Stimulated activated CD8-positive, alpha-beta memory T cell treated with anti-CD3 and anti-CD28 coated beads, Interleukin-15, amount 100 ng/mL, for 48 hours (primary cell): ENCODE measurements around the gene ZNF641.
"Not testable (repeated sequence)": the region's sequence is repeated elsewhere in the genome, so short reads cannot be mapped to it uniquely, and the experiment has no call there.

Source experiments
- DNase-seq, 2 donors: peaks; one replicate each; pipeline ENCODE4 v3.0.0-alpha.2; 2020; ENCODE audit warnings: low read depth in 2 of 2

Gene ZNF641

DNA sequence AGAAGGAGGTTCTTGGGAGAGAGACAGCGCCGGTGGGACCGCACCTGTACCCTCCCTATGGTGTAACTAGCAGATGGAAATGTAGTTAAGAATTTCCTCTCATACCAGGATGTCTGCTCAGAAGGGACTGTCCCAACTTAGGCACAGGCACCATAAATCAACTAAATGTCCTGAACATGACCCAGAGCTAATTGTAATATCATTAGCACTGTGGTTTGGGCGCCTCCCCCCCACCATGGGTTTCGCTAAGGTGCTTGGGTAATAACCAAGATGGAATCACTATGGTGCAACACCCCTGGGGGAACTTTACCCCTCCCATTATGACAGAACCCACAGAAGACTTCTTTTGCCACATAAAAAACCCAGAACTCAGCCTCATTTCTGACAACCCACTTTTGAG, 15.9 kb downstream of the ZNF641 start:
- DNase-seq: no peak

DNA sequence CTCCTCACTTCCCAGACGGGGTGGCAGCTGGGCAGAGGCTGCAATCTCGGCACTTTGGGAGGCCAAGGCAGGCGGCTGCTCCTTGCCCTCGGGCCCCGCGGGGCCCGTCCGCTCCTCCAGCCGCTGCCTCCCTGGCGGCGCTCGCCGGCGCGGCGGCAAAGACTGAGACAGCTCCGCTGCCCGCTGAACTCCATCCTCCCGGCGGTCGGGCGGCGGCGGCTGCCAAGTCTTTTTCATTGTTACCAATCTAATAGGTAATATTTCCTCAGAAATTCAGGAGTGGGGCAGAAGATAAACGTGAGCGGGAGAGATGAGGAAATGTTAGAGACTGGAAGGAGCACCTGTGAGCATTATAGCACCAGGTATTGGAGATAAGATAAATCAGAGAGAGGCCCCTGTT, 17.0 kb downstream of the ZNF641 start:
- not testable (repeated sequence) for DNase-seq

GRCh38 chr12:48331399-48331798, 19.3 kb downstream of the ZNF641 start:
- DNase-seq: no peak

- no peak for DNase-seq
Observed at GRCh38 chr12:48329199-48329939, 21.4 kb downstream of the ZNF641 start.

GRCh38 chr12:48316491-48316890, 34.2 kb downstream of the ZNF641 start:
- DNase-seq: no peak

- DNase-seq: no peak
Observed at GRCh38 chr12:48311313-48311712, 39.4 kb downstream of the ZNF641 start.

DNA sequence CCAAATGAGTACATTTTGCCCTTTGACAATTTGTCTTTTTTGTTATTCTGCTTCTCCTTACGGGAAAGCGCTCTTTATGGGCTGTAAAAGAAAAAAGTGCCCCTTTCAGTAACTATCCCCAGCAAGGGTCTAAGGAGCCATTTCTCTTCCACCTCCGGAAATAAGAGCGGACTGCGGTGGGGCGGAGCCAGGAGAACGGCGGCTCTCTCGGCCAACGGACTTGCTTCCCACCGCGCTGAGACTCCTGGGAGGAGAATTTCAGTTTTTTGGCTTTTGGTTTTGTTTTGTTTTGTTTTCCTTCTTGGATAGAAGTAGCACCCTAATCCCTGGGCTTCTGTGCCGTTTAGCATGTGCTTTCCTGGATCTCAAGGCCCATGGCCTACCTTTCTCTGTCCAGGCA, 43.5 kb downstream of the ZNF641 start:
- DNase-seq: no peak

- no peak for DNase-seq
Observed at GRCh38 chr12:48305190-48305589, 45.5 kb downstream of the ZNF641 start.

- no peak for DNase-seq
Observed at GRCh38 chr12:48302161-48302911, 48.4 kb downstream of the ZNF641 start.

DNA sequence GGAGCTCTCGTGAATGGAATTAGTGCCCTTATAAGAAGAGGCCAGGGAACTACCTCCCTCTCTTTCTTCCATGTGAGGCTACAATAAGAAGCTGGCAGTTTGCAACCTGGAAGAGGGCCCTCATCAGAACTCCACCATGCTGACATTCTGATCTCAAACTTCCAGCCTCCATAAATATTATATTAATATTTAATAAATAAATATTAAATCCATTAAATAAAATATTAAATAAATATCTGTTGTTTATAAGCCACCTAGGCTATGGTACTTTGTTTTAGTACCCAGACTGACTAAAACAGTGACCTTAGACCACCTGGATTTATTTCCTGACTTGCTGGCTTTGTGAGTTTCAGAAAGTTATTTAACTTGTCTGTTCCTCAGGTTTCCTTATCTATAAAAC, 49.9 kb downstream of the ZNF641 start:
- DNase-seq: no peak

DNA sequence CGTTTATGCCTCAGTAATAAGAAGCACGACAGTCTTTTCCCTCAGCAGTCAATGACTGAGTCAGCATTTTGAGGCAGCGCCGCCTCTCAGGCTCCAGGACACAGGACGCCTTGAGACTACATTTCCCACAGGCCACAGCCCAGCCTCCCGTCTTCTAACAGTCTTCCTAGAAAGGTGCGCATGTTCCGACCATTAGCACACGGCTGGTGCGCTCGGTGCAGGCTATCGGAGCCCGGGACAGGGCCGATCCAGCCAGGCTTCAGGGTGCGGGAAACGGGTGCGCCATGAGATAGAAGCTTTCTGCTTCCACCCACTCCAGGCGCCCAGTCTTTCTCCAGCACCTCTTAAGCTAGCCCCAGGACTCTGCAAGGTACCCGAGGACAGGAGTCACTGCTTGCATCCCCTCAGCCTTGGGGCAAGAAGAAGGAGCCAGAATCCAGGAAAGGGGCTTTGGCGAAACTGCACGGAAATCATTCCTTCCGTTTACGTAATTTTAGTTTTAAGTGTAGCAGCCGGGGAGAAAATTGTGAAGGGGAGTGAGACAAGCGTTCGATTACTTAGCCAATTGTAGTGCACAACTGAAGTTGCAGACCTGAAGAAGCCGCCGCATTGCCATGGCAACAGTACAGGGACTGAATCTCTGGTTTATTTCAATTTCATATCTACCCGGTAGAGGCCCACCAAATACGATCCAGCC, 54.0 kb downstream of the ZNF641 start:
- DNase-seq: peak; percentile 21 to 41

DNA sequence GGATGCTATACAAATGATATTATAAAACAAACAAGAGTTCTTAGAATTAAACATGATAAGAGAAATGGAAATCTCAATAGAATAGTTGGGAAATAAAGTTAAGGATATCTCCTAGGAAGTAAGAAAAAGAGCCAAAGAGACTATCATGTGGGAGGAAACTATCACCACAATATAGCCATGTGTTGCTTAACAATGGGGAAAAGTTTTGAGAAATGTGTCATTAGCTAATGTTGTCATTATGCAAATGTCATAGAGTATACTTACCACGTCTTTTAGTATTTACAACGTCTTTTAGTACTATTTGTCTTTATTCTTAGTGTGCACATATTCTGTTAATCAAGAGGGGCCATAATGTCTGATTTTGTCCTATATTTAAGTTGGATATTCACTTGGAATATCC, 58.7 kb downstream of the ZNF641 start:
- no peak for DNase-seq

- no peak for DNase-seq
Observed at GRCh38 chr12:48291511-48291910, 59.2 kb downstream of the ZNF641 start.

- no peak for DNase-seq
Observed at GRCh38 chr12:48288387-48289268, 62.1 kb downstream of the ZNF641 start.
